Smooth muscle cell (in vitro differentiated cells): ENCODE measurements around the gene CRADD. TPM values are rescaled to one million over a fixed set of nuclear protein-coding genes. Genes with fewer than 3 reads are reported as not detected.

Source experiments
- DNase-seq: peaks from one replicate; lab custom pipeline; 2025; ENCODE audit not compliant: unreplicated experiment; lab: John Stamatoyannopoulos, UW
- H2AFZ ChIP-seq: fragments of 200-600 bp; sonication (generic); 2 replicates; pipeline ENCODE4 v1.6.0; 2016; ENCODE audit warnings: antibody characterized with exemption, low read depth, mild to moderate bottlenecking
- H3F3A ChIP-seq: fragments of 200-600 bp; sonication (generic); 2 replicates; pipeline ENCODE4 v1.6.0; 2017; ENCODE audit warnings: antibody characterized with exemption, low read depth
- H3K27ac ChIP-seq: fragments of 200-600 bp; sonication (generic); 2 replicates; pipeline ENCODE4 v1.5.1; 2016; ENCODE audit warnings: low read depth, mild to moderate bottlenecking
- H3K27me3 ChIP-seq: fragments of 200-600 bp; sonication (generic); 2 replicates; pipeline ENCODE4 v1.6.1; 2016; ENCODE audit warnings: low read depth, mild to moderate bottlenecking
- H3K36me3 ChIP-seq: fragments of 200-600 bp; sonication (generic); 2 replicates; pipeline ENCODE4 v1.5.1; 2016; ENCODE audit warnings: low read depth
- H3K4me1 ChIP-seq: fragments of 200-600 bp; sonication (generic); 2 replicates; pipeline ENCODE4 v1.5.1; 2016; ENCODE audit warnings: low read depth
- H3K4me2 ChIP-seq: fragments of 200-600 bp; sonication (generic); 2 replicates; pipeline ENCODE4 v1.6.0; 2016; ENCODE audit warnings: mild to moderate bottlenecking
- H3K4me3 ChIP-seq: fragments of 200-600 bp; sonication (generic); 2 replicates; pipeline ENCODE4 v1.5.1; 2016; ENCODE audit warnings: mild to moderate bottlenecking
- H3K79me2 ChIP-seq: fragments of 200-600 bp; sonication (generic); 2 replicates; pipeline ENCODE4 v1.6.0; 2016; ENCODE audit warnings: low read depth, mild to moderate bottlenecking
- H3K9ac ChIP-seq: fragments of 200-600 bp; sonication (generic); 2 replicates; pipeline ENCODE4 v1.6.0; 2016; ENCODE audit warnings: low read depth
- H3K9me3 ChIP-seq: fragments of 200-600 bp; sonication (generic); replicated peaks from 2 replicates; pipeline ENCODE4 v1.5.1; 2016; ENCODE audit warnings: low read depth
- H4K20me1 ChIP-seq: fragments of 200-600 bp; sonication (generic); 2 replicates; pipeline ENCODE4 v1.6.0; 2016; ENCODE audit warnings: low read depth
- CTCF ChIP-seq: fragments of 200-600 bp; sonication (generic); IDR thresholded peaks from 2 replicates; pipeline ENCODE4 v1.5.1; 2017; ENCODE audit warnings: borderline replicate concordance, mild to moderate bottlenecking, antibody characterized with exemption; ENCODE audit not compliant: insufficient read depth, poor library complexity, severe bottlenecking
- WGBS: methylation state at CpG from one replicate; pipeline ENCODE4 v1.1.7; 2016; ENCODE audit warnings: low lambda C conversion rate; 5-methylcytosine and 5-hydroxymethylcytosine counted together
- polyA plus RNA-seq: library from polyadenylated mRNA; unstranded; fragments of >200 nt; fragmentation: Nextera tagmentation; extraction: Ambion mirVana; gene quantifications from 2 replicates; pipeline ENCODE4 v1.2.1, GENCODE V29; 2016
- total RNA-seq: library from RNA; depleted of rRNA; stranded (reverse); fragments of >200 nt; gene quantifications from 2 replicates; pipeline ENCODE4 v1.2.3, GENCODE V29; 2014

The CRADD gene
- total and polyA plus RNA-seq, 2 experiments from 2014 or later = 10.7 to 28.6 TPM

GRCh38 chr12:93696462-93696861 is 19.3 kb downstream of the CRADD start:
- Histone ChIP-seq H3F3A (peaks cover 22% of the 10 kb centered on the region), H3K9me3 (no peaks in the 10 kb centered on the region), H3K4me3 (no peak overlapping the region), H3K36me3 (no peaks in the 10 kb centered on the region), H3K27ac (no peak overlapping the region), H3K4me2 (no peak overlapping the region), H4K20me1 (no peaks in the 10 kb centered on the region), H3K4me1 (peaks cover 39% of the 10 kb centered on the region), H3K27me3 (no peaks in the 10 kb centered on the region), H3K9ac (no peak overlapping the region), H2AFZ (no peak overlapping the region), H3K79me2 (no peaks in the 10 kb centered on the region)
- no peak for DNase-seq
- TF ChIP-seq CTCF = no peak

- Histone ChIP-seq H3K9ac (peak overlapping the region; percentile 7), H3K27ac (peak overlapping the region; percentile 93), H2AFZ (peak overlapping the region; percentile 67), H3K36me3 (no peaks in the 10 kb centered on the region), H3K4me2 (peak overlapping the region; percentile 67), H3K79me2 (no peaks in the 10 kb centered on the region), H3K27me3 (no peaks in the 10 kb centered on the region), H3K4me1 (peaks cover 45% of the 10 kb centered on the region), H4K20me1 (no peaks in the 10 kb centered on the region), H3K9me3 (no peaks in the 10 kb centered on the region), H3K4me3 (peak overlapping the region; percentile 5), H3F3A (peaks cover 22% of the 10 kb centered on the region)
- no peak for DNase-seq
- no peak for TF ChIP-seq CTCF
- 27% methylated on average over 3 of the region's 3 CpGs for WGBS
These were observed 21.3 kb downstream of the CRADD start for GRCh38 chr12:93698307-93699092.

- Histone ChIP-seq H3K9ac (peak overlapping the region; percentile 48), H3K4me2 (peak overlapping the region; percentile 67), H3K79me2 (no peaks in the 10 kb centered on the region), H3K4me1 (peaks cover 45% of the 10 kb centered on the region), H3K36me3 (no peaks in the 10 kb centered on the region), H4K20me1 (no peaks in the 10 kb centered on the region), H3K4me3 (no peak overlapping the region), H3K9me3 (no peaks in the 10 kb centered on the region), H2AFZ (no peak overlapping the region), H3F3A (peaks cover 22% of the 10 kb centered on the region), H3K27ac (peak overlapping the region; percentile 93), H3K27me3 (no peaks in the 10 kb centered on the region)
- whole genome bisulfite sequencing = 55% methylated on average over 9 of the region's 9 CpGs
- DNase-seq = no peak
- no peak for TF ChIP-seq CTCF
These were observed 22.3 kb downstream of the CRADD start for GRCh38 chr12:93699271-93700145.
